Measurements from ENCODE around the gene TEX48.

The TEX48 gene

GRCh38 chr9:114681594-114682332, at the start of gene TEX48:
Gene TEX48 (minus strand): TSS chr9:114682192. CDS start chr9:114671723, 10,469 bp downstream.
- DNase-seq, result peak; percentile 85

- DNase-seq, result no peak
Observed at GRCh38 chr9:114731701-114732100, 49.7 kb upstream of the TEX48 start.

- DNase-seq, result no peak
Observed at GRCh38 chr9:114729706-114730105, 47.7 kb upstream of the TEX48 start.

- no peak for DNase-seq
Observed at GRCh38 chr9:114725930-114726329, 43.9 kb upstream of the TEX48 start.

GRCh38 chr9:114724744-114725143, 42.8 kb upstream of the TEX48 start:
- no peak for DNase-seq

GRCh38 chr9:114723931-114724330, 41.9 kb upstream of the TEX48 start:
- DNase-seq, result no peak

- DNase-seq, result no peak
Observed at GRCh38 chr9:114722937-114723620, 41.1 kb upstream of the TEX48 start.

GRCh38 chr9:114722081-114722621, 40.2 kb upstream of the TEX48 start:
- DNase-seq, result no peak

- DNase-seq, result no peak
Observed at GRCh38 chr9:114721491-114722079, 39.6 kb upstream of the TEX48 start.

GRCh38 chr9:114720086-114720676, 38.2 kb upstream of the TEX48 start:
- no peak for DNase-seq

- no peak for DNase-seq
Observed at GRCh38 chr9:114719290-114719689, 37.3 kb upstream of the TEX48 start.

GRCh38 chr9:114718801-114719221, 36.8 kb upstream of the TEX48 start:
- no peak for DNase-seq

- DNase-seq, result no peak
Observed at GRCh38 chr9:114717908-114718486, 36.0 kb upstream of the TEX48 start.

- DNase-seq, result no peak
Observed at GRCh38 chr9:114709636-114710035, 27.6 kb upstream of the TEX48 start.

GRCh38 chr9:114706711-114707110, 24.7 kb upstream of the TEX48 start:
- DNase-seq, result no peak

- DNase-seq, result no peak
Observed at GRCh38 chr9:114701988-114702387, 20.0 kb upstream of the TEX48 start.

- no peak for DNase-seq
Observed at GRCh38 chr9:114697951-114698351, 16.0 kb upstream of the TEX48 start.

GRCh38 chr9:114696814-114697544, 15.0 kb upstream of the TEX48 start:
- peak; percentile 20 for DNase-seq

- no peak for DNase-seq
Observed at GRCh38 chr9:114695948-114696347, 14.0 kb upstream of the TEX48 start.

- no peak for DNase-seq
Observed at GRCh38 chr9:114694719-114695269, 12.8 kb upstream of the TEX48 start.

GRCh38 chr9:114694146-114694545, 12.2 kb upstream of the TEX48 start:
- no peak for DNase-seq
